HG03378 (cell line): ENCODE measurements around the gene TMEM132D.

Experiments
- ATAC-seq: cut with Tn5 transposase; IDR thresholded peaks from one replicate; pipeline ENCODE4 v1.9.1; 2021; ENCODE audit warnings: mild to moderate bottlenecking, moderate library complexity; ENCODE audit not compliant: unreplicated experiment

The TMEM132D gene

GRCh38 chr12:129028844-129029243, 875.0 kb downstream of the TMEM132D start:
- no peak for ATAC-seq

GRCh38 chr12:129025055-129025454, 878.8 kb downstream of the TMEM132D start:
- no peak for ATAC-seq
